Activated CD4-positive, alpha-beta T cell treated with anti-CD3 and anti-CD28 coated beads for 36 hours (primary cell): ENCODE data around the gene CCN5. TPM values are rescaled to one million over a fixed set of nuclear protein-coding genes. Genes with fewer than 3 reads are reported as not detected.

Experiments
- ATAC-seq: fragments of 200-7000 bp; cut with Tn5 transposase; one replicate; pipeline ENCODE4 v1.10.0; 2021; ENCODE audit warnings: mild to moderate bottlenecking, moderate library complexity
- CTCF ChIA-PET: fragments of 350-600 bp; sonication (Branson Sonifier 250); formaldehyde crosslinking; loops from one replicate; lab custom pipeline; 2021; ENCODE audit warnings: antibody characterized with exemption; lab: Charles Lee
- POLR2A ChIA-PET: fragments of 350-600 bp; sonication (Branson Sonifier 250); formaldehyde crosslinking; loops from one replicate; lab custom pipeline; 2021; ENCODE audit warnings: antibody characterized with exemption, inconsistent platforms; lab: Charles Lee
- DNase-seq: peaks from one replicate; pipeline ENCODE4 v3.0.0-alpha.2; 2020
- H3K27ac Mint-ChIP-seq: one replicate; pipeline ENCODE4 v1.8.0; 2021; ENCODE audit warnings: mixed read lengths
- H3K27me3 Mint-ChIP-seq: one replicate; pipeline ENCODE4 v1.8.0; 2021; ENCODE audit warnings: mixed read lengths
- H3K36me3 Mint-ChIP-seq: one replicate; pipeline ENCODE4 v1.8.0; 2021; ENCODE audit warnings: low read depth, mixed read lengths
- H3K4me1 Mint-ChIP-seq: one replicate; pipeline ENCODE4 v1.8.0; 2021; ENCODE audit warnings: mixed read lengths
- H3K4me3 Mint-ChIP-seq: one replicate; pipeline ENCODE4 v1.8.0; 2021; ENCODE audit warnings: mild to moderate bottlenecking, moderate library complexity, mixed read lengths
- H3K9me3 Mint-ChIP-seq: one replicate; pipeline ENCODE4 v1.8.0; 2021; ENCODE audit warnings: low read depth, mixed read lengths
- intact Hi-C, 2 experiments: fragments of 100-400 bp; cut with DNase I in 1 of 2; cut with micrococcal nuclease in 1 of 2; formaldehyde crosslinking; loops; one replicate each; pipeline versions ENCODE4 v1.14.2 to v1.15.1; 2022 to 2024; cut with DNase I, micrococcal nuclease
- total RNA-seq, 2 experiments: library from RNA; stranded (reverse); gene quantifications; one replicate each; pipeline ENCODE4 v1.2.3, GENCODE V29; 2021

The CCN5 gene
- total RNA-seq, 2 experiments from 2014 or later: not detected

DNA sequence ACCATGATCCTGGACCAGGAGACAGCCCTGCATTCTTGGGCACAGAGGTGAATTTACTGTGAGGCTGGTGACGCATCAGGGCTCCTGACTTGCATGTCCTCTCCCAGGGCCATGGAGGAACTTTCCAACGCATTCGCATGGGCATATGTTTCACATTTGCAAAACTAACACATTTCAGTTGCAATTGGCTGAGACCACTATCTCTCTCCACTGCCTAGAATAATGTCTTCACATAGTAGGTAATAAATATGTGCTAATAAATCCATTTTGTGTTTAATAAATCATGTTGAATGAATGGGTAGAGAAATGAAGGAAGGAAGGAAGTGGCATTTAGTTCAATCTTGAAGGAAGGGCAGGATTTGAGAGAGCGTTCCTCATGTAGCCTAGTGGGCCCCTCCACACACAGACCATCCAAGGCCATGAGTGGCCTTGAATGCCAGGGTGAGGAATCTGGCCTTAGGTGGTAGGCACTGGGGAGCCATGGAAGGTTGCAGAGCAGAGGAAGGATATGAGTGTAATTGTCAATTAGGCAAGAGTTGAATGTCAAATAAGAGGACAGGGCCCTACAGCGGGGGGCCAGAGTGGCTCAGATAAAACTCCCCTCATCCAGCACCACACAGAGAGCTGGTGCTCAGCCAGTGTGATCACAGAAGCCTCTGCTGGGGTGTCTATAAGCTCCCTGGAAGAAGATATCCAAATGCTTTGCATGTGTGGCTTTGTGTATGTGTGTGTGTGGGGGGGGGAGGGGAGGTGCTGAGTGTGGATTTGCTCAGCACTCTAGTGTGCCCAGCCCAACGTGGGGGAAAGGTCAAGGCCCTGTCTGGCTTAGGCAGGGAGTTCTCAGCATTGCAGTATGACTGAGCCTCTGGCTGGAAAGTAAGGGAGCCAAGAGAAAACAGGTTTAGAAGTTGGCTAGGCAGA lies 30.9 kb upstream of the CCN5 start:
- no peak overlapping the region for H3K27ac Mint-ChIP-seq
- no peaks in the 10 kb centered on the region for H3K27me3 Mint-ChIP-seq
- no peak overlapping the region for H3K4me3 Mint-ChIP-seq
- intact Hi-C loops: loop anchor here in 1 of 2 experiments (2.0 to 10.0 kb wide), 2 partner anchors 296 to 410 kb away; no protein-coding TSS in a partner anchor
- DNase-seq (no peak), ATAC-seq (no peak)
- H3K36me3 Mint-ChIP-seq: no peaks in the 10 kb centered on the region
- no peaks in the 10 kb centered on the region for H3K9me3 Mint-ChIP-seq
- ChIA-PET CTCF (interaction anchor here (0.6 to 3.6 kb wide), 34 partner anchors 10 to 1822 kb away, joined by 3 to 61 read pairs (median 4); partner anchors contain the start of genes ADA and GDAP1L1), POLR2A (no interaction called here)
- no peaks in the 10 kb centered on the region for H3K4me1 Mint-ChIP-seq

DNA sequence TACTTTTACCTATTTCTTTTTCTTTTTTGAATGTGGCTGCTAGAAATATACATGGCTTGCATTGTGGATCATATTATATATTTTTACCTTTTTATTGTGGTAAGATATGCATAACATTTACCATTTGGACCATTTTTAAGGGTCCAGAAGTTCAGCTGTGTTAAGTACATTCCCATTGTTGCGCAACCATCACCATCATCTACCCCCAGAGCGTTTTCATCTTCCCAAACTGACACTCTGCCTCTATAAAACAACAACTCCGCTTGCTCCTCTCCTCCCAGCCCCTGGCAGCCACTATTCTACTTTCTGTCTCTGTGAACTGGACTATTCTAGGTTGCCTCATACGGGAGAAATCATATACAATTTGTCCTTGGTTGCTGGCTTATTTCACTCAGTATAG lies 28.2 kb upstream of the CCN5 start:
- Mint-ChIP-seq H3K27ac (no peak overlapping the region), H3K9me3 (peaks cover 1% of the 10 kb centered on the region), H3K4me1 (peaks cover 3% of the 10 kb centered on the region), H3K4me3 (no peak overlapping the region), H3K36me3 (no peaks in the 10 kb centered on the region), H3K27me3 (no peaks in the 10 kb centered on the region)
- intact Hi-C loops: loop anchor here in 1 of 2 experiments (5.0 to 10.0 kb wide), 2 partner anchors 125 to 408 kb away; partner anchors contain the start of gene RIMS4
- CTCF ChIA-PET: interaction anchor here (1.2 kb wide), 1 partner anchor 60 kb away, joined by 3 read pairs; no protein-coding TSS in a partner anchor
- no peak for ATAC-seq
- POLR2A ChIA-PET: no interaction called here
- DNase-seq: no peak

DNA sequence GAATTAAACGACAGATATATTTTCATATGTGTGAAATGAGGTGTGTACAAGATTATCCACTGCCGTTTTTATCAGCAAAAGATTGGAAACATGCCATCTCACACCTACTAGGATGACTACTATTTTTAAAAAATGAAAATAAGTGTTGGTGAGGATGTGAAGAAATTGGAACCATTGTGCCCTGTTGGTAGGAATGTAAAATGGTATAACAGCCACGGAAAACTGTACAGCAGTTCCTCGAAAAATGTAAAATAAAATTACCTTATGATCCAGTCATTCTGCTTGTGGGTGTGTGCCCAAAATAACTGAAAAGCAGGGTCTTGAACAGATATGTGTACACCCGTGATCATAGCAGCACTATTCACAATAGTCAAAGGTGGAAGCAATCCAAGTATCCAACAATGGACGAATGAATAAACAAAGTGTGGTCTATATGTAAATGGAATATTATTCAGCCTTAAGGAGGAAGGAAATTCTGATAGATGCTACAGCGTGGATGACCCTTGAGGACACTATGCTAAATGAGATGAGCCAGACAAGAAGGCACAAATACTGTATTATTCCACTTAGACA lies 27.0 kb upstream of the CCN5 start:
- Mint-ChIP-seq H3K36me3 (no peaks in the 10 kb centered on the region), H3K4me1 (peaks cover 3% of the 10 kb centered on the region), H3K27me3 (no peaks in the 10 kb centered on the region), H3K4me3 (no peak overlapping the region), H3K9me3 (peaks cover 2% of the 10 kb centered on the region), H3K27ac (no peak overlapping the region)
- DNase-seq (no peak), ATAC-seq (no peak)
- POLR2A ChIA-PET: no interaction called here
- intact Hi-C loops: loop anchor here in 1 of 2 experiments (5.0 to 10.0 kb wide), 2 partner anchors 124 to 407 kb away; partner anchors contain the start of gene RIMS4
- CTCF ChIA-PET: interaction anchor here (1.8 kb wide), 1 partner anchor 45 kb away, joined by 5 read pairs; no protein-coding TSS in a partner anchor

DNA sequence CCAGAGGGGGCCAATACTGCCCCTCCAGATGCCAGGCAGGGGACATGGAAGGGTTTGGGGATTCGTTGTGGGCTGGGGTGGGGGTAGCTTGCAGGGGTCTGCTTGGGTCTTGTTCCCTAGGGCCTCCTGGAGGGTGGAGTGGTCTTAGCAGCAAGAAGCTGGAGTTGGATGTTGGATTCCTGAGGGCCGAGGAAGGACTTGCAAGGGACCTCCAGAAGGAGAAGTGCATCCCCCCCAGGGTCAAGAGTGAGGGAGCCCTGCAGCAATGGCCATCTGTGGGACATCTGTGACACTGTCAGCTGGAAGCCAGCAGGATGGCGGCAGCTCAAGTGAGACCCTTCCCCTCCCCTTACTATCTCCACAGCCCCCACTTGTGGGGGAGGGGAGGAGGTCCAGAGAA lies 25.4 kb upstream of the CCN5 start:
- Mint-ChIP-seq H3K9me3 (peaks cover 2% of the 10 kb centered on the region), H3K4me1 (peaks cover 3% of the 10 kb centered on the region), H3K27ac (no peak overlapping the region), H3K4me3 (no peak overlapping the region), H3K36me3 (no peaks in the 10 kb centered on the region), H3K27me3 (no peaks in the 10 kb centered on the region)
- intact Hi-C loops: loop anchor here in 1 of 2 experiments (5.0 to 10.0 kb wide), 2 partner anchors 122 to 405 kb away; partner anchors contain the start of gene RIMS4
- no peak for ATAC-seq
- ChIA-PET POLR2A (no interaction called here), CTCF (interaction anchor here (1.2 to 1.8 kb wide), 3 partner anchors 43 to 177 kb away, joined by 3 to 5 read pairs (median 3); no protein-coding TSS in a partner anchor)
- no peak for DNase-seq

DNA sequence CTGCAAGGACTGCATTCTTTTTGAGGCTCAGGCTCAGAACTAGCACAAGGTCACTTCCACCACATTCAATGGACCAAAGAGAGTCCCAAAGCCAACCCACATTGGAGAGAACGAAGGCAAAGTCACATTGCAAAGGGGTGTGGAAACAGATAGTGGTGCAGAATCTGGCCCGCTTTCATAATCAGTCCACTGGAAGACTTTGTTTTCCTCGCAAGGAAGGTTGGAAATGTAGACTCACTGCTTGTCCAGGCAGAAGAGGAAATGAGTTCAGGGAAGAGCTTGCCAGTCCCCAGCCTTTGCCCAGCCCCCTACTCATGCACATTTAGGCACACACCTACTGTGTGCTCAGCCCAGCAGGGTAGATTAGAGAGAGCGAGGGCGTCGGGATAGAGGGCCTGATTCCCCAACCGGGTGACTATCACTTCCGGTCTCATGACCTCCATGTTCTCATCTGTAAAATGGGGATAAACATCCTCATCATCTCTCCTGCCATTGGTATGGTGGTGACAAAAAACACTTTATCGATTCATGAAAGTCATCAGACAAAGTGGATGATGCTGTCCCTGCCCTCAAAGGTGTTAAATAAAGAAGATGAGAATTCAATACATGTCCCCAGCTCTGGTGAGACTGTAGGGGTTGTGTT lies 24.3 kb upstream of the CCN5 start:
- H3K27ac Mint-ChIP-seq: no peak overlapping the region
- ChIA-PET POLR2A (no interaction called here), CTCF (interaction anchor here (1.4 kb wide), 1 partner anchor 41 kb away, joined by 4 read pairs; no protein-coding TSS in a partner anchor)
- DNase-seq (no peak), ATAC-seq (no peak)
- H3K9me3 Mint-ChIP-seq: peaks cover 2% of the 10 kb centered on the region
- H3K36me3 Mint-ChIP-seq: no peaks in the 10 kb centered on the region
- no peaks in the 10 kb centered on the region for H3K27me3 Mint-ChIP-seq
- intact Hi-C loops: no loop called here
- H3K4me1 Mint-ChIP-seq: peaks cover 7% of the 10 kb centered on the region
- H3K4me3 Mint-ChIP-seq: no peak overlapping the region

DNA sequence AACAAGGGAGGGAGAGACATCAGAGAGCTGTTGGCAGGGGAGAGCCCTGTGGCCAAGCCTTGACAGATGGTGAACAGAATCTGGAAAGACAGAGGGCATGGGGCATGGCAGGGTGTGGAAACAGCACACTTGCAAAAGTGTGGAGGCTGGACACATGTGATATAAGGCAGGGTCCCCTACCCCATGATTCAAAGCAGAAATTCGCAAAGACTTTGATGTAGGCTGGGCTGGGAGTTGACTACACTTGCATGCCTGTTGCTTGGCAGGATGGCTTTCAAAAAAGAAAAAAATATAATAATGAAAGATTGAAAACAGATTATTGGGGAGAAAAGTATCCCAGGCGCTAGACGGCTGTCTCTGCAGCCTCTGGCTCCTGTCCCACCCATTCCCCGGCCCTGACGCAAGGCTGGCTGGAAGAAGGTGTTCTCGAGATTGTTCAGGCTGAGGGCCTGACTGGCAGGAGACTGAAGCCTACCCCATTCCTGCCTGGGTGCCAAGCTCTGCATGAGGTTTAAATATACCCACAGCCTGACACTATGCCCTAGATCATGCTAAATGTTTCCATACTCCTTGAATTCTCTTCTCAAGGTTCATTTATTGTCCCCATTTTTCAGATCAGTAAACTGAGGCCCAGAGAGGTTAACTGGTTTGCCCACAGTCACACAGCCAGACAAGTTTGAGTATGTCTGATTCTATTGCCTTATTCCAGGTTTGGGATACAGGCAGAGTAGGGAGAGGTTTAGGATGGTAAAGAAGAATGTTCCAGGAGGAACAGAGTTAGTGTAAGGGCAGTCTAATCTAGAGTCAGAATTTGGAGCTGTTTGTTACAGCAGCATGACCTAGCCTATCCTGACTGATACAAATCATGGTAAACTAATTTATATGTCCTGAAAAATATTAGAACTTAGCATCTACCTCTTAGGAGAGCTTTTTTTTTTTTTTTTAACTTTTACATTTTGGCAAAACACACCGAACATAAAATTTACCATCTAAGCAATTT lies 23.4 kb upstream of the CCN5 start:
- ChIA-PET POLR2A (no interaction called here), CTCF (interaction anchor here (0.6 to 1.4 kb wide), 2 partner anchors 33 to 40 kb away, joined by 3 to 4 read pairs; no protein-coding TSS in a partner anchor)
- Mint-ChIP-seq H3K4me1 (peaks cover 7% of the 10 kb centered on the region), H3K4me3 (no peak overlapping the region), H3K27me3 (no peaks in the 10 kb centered on the region), H3K9me3 (peaks cover 2% of the 10 kb centered on the region), H3K36me3 (no peaks in the 10 kb centered on the region), H3K27ac (no peak overlapping the region)
- intact Hi-C loops: no loop called here
- DNase-seq (no peak), ATAC-seq (no peak)

DNA sequence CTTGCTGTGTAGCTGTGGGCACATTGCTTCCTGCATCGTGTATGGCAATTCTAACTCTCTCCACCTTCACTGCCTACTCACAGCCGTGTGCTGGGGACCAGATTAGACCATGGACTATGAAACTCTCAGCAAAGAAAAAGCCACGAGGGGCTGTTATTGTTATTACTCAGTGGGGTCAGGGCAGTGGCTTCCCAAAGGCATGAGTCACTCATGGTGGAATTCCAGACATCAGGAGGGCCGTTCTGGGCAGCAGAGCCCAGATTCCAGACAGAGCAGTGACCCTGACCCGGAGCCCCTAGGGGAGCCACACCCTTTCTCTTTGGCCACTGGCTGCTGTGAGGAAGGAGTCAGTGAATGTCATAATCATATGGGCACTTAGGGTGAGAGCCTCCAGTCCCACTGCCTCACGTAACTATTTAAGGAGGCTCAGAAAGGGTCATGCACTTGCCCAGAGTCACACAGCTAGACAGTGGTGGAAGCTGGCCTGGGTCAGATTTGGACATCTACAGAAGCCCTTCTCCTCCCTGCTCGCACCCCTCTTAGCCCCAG lies 22.2 kb upstream of the CCN5 start:
- Mint-ChIP-seq H3K4me3 (no peak overlapping the region), H3K9me3 (peaks cover 2% of the 10 kb centered on the region), H3K36me3 (no peaks in the 10 kb centered on the region), H3K4me1 (peaks cover 7% of the 10 kb centered on the region), H3K27me3 (no peaks in the 10 kb centered on the region), H3K27ac (no peak overlapping the region)
- no peak for ATAC-seq
- CTCF ChIA-PET: interaction anchor here (1.3 to 1.6 kb wide), 2 partner anchors 8 to 10 kb away, joined by 4 to 5 read pairs; no protein-coding TSS in a partner anchor
- intact Hi-C loops: no loop called here
- DNase-seq: no peak
- POLR2A ChIA-PET: no interaction called here

DNA sequence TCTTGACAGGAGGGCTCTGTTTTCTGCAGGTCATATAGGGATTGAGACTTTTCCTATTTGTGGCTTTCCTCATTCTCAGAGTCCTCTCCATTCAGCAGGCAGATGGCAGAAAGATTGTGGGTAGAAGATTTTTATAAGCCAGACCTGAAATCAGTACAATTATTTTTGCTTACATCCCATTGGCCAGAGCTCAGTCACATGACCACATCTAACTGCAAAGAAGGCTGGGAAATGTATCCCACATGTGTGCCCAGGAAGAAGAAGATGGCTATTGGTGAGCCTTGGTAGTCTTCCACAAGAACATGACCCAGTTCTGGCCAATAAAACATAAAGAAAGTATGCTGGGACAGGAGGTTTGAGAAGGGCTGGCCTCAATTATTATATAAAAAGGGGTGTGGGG lies 21.5 kb upstream of the CCN5 start:
- DNase-seq (no peak), ATAC-seq (no peak)
- Mint-ChIP-seq H3K9me3 (peaks cover 2% of the 10 kb centered on the region), H3K4me3 (no peak overlapping the region), H3K27ac (no peak overlapping the region), H3K27me3 (no peaks in the 10 kb centered on the region), H3K4me1 (peaks cover 7% of the 10 kb centered on the region), H3K36me3 (no peaks in the 10 kb centered on the region)
- POLR2A ChIA-PET: no interaction called here
- CTCF ChIA-PET: interaction anchor here (1.3 to 1.6 kb wide), 2 partner anchors 9 to 10 kb away, joined by 4 to 5 read pairs; no protein-coding TSS in a partner anchor
- intact Hi-C loops: no loop called here

DNA sequence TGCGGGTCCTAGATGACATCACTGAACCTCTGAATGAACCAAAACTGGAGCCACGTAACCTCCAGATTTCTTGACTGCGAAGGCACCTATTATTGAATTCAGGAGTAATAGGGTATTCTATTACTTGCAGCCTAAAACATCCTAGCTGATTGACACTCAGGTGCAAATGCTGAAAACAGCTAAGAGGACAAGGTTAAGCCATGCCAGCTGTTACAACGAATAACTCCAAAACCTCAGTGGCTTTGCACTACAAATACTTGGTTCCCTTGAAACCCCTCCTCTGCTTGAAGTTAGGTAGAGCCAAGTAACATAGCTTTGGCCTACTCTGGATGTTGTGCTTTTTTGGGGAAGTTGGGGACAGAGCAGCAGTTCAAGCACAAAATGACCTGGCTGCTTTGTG lies 21.0 kb upstream of the CCN5 start:
- ATAC-seq: no peak

DNA sequence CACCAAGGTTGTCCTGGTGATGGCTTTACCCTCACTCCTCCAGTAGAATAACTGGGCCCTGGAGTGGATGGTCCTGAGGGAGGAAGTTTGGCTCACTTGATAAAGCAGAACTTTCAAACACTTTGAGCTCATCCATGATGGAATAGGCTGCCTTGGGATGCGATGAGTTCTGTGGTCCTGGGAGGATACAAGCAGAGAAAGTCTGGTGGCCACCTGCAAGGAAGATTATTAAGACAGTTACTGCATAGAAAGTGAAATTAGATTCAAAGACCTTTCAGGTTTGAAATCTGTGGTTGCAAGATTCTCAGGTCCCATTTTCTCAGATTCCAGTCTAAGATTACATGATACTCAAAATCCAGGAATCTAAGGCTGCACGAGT lies 19.9 kb upstream of the CCN5 start:
- no peak overlapping the region for H3K27ac Mint-ChIP-seq
- POLR2A ChIA-PET: no interaction called here
- intact Hi-C loops: no loop called here
- H3K4me3 Mint-ChIP-seq: no peak overlapping the region
- H3K4me1 Mint-ChIP-seq: peaks cover 7% of the 10 kb centered on the region
- CTCF ChIA-PET: interaction anchor here (0.6 to 1.4 kb wide), 2 partner anchors 10 to 49 kb away, joined by 3 to 6 read pairs; no protein-coding TSS in a partner anchor
- no peaks in the 10 kb centered on the region for H3K27me3 Mint-ChIP-seq
- DNase-seq (no peak), ATAC-seq (no peak)
- no peaks in the 10 kb centered on the region for H3K36me3 Mint-ChIP-seq
- peaks cover 2% of the 10 kb centered on the region for H3K9me3 Mint-ChIP-seq

More for the DNA sequence above, 21.0 kb upstream of the CCN5 start:
- no peak for DNase-seq
- Mint-ChIP-seq H3K27me3 (no peaks in the 10 kb centered on the region), H3K4me3 (no peak overlapping the region), H3K36me3 (no peaks in the 10 kb centered on the region), H3K27ac (no peak overlapping the region), H3K4me1 (peaks cover 7% of the 10 kb centered on the region), H3K9me3 (peaks cover 2% of the 10 kb centered on the region)
- POLR2A ChIA-PET: no interaction called here
- intact Hi-C loops: no loop called here
- CTCF ChIA-PET: interaction anchor here (0.6 to 1.6 kb wide), 3 partner anchors 9 to 378 kb away, joined by 3 to 5 read pairs (median 4); no protein-coding TSS in a partner anchor
